Duodenal mucosa (tissue), 2 donors: ENCODE data around the gene PLEKHG1.
A peak's percentile ranks its signal among the peaks of the same experiment; 100 is the strongest.

Experiments
- H3K27ac ChIP-seq: one replicate; pipeline ENCODE4 v1.7.0; 2013; ENCODE audit warnings: low read depth, low read length
- H3K27me3 ChIP-seq, 2 donors: one replicate each; pipeline ENCODE4 v1.7.0; 2013; ENCODE audit warnings: low read length in 2 of 2, control low read depth in 1 of 2; ENCODE audit not compliant: insufficient read depth in 2 of 2, control insufficient read depth in 1 of 2
- H3K36me3 ChIP-seq, 2 donors: one replicate each; pipeline ENCODE4 v1.7.0; 2013; ENCODE audit warnings: low read length in 2 of 2, control low read depth in 1 of 2; ENCODE audit not compliant: insufficient read depth in 2 of 2, control insufficient read depth in 1 of 2
- H3K4me1 ChIP-seq, 2 donors: one replicate each; pipeline ENCODE4 v1.7.0; 2013; ENCODE audit warnings: low read length in 2 of 2, control low read depth in 1 of 2; ENCODE audit not compliant: insufficient read depth in 2 of 2, control insufficient read depth in 1 of 2
- H3K4me3 ChIP-seq, 2 donors: one replicate each; pipeline ENCODE4 v1.7.0; 2013; ENCODE audit warnings: low read length in 2 of 2, low read depth in 1 of 2
- H3K9ac ChIP-seq, 2 donors: one replicate each; pipeline ENCODE4 v1.7.0; 2013; ENCODE audit warnings: low read length in 2 of 2, low read depth in 1 of 2
- H3K9me3 ChIP-seq, 2 donors: one replicate each; pipeline ENCODE4 v1.7.0; 2013; ENCODE audit warnings: low read length in 2 of 2, control low read depth in 1 of 2; ENCODE audit not compliant: control insufficient read depth in 1 of 2

The PLEKHG1 gene

GRCh38 chr6:150587637-150588036, 12.0 kb upstream of the PLEKHG1 start:
- H3K4me3 ChIP-seq = no peak overlapping the region

GRCh38 chr6:150588888-150589499, 10.7 kb upstream of the PLEKHG1 start:
- Histone ChIP-seq H3K4me3 (no peak overlapping the region), H3K27ac (no peak overlapping the region), H3K27me3 (no peaks in the 10 kb centered on the region), H3K4me1 (peaks cover 29 to 32% of the 10 kb centered on the region in 2 donors), H3K9ac (no peak overlapping the region), H3K9me3 (no peaks in the 10 kb centered on the region), H3K36me3 (no peaks in the 10 kb centered on the region)

More at GRCh38 chr6:150587637-150588036, 12.0 kb upstream of the PLEKHG1 start:
- H3K36me3 ChIP-seq = no peaks in the 10 kb centered on the region
- H3K27me3 ChIP-seq = no peaks in the 10 kb centered on the region
- peaks cover 23 to 33% of the 10 kb centered on the region in 2 donors for H3K4me1 ChIP-seq
- H3K9me3 ChIP-seq = no peaks in the 10 kb centered on the region
- no peak overlapping the region for H3K27ac ChIP-seq
- H3K9ac ChIP-seq = no peak overlapping the region

- no peak overlapping the region for H3K27ac ChIP-seq
- no peak overlapping the region for H3K9ac ChIP-seq
- H3K36me3 ChIP-seq = no peaks in the 10 kb centered on the region
- H3K4me1 ChIP-seq = peaks cover 24 to 29% of the 10 kb centered on the region in 2 donors
- no peaks in the 10 kb centered on the region for H3K27me3 ChIP-seq
- H3K4me3 ChIP-seq = no peak overlapping the region
- no peaks in the 10 kb centered on the region for H3K9me3 ChIP-seq
These were observed 9.8 kb upstream of the PLEKHG1 start for GRCh38 chr6:150589852-150590251.

DNA sequence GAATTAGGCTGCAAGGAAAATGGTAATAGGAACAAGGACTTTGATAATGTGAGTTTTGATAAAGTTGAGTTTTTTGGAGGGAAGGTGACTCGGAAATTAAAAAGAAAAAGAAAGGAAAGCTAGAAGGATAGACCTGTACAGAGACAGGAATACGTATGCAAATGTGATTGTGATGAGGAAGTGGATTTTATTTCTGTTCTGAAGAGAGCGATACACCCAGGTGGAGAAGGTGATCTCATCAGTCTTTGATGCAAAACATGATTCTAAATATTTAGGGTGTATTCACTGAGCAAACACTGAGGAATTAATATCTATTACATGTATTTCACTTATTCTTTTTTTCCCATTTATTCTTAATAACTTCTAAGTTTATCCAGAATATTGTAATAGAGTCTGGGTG, 9.2 kb upstream of the PLEKHG1 start:
- Histone ChIP-seq H3K9me3 (no peaks in the 10 kb centered on the region), H3K27me3 (no peaks in the 10 kb centered on the region), H3K4me3 (no peak overlapping the region), H3K9ac (no peak overlapping the region), H3K27ac (no peak overlapping the region), H3K36me3 (no peaks in the 10 kb centered on the region), H3K4me1 (peaks cover 23 to 29% of the 10 kb centered on the region in 2 donors)

GRCh38 chr6:150592377-150592995, 7.2 kb upstream of the PLEKHG1 start:
- H3K4me3 ChIP-seq = peak overlapping the region in 1 of 2 donors; percentile 18
- H3K27ac ChIP-seq = peak overlapping the region; percentile 69
- no peaks in the 10 kb centered on the region for H3K9me3 ChIP-seq
- H3K27me3 ChIP-seq = no peaks in the 10 kb centered on the region
- peaks cover 33 to 45% of the 10 kb centered on the region in 2 donors for H3K4me1 ChIP-seq
- peak overlapping the region in 1 of 2 donors; percentile 36 for H3K9ac ChIP-seq
- H3K36me3 ChIP-seq = no peaks in the 10 kb centered on the region

- Histone ChIP-seq H3K9ac (peak overlapping the region; percentile 15 to 36), H3K4me3 (no peak overlapping the region), H3K9me3 (no peaks in the 10 kb centered on the region), H3K36me3 (no peaks in the 10 kb centered on the region), H3K27me3 (no peaks in the 10 kb centered on the region), H3K4me1 (peaks cover 38 to 50% of the 10 kb centered on the region in 2 donors), H3K27ac (peak overlapping the region; percentile 69)
These were observed 6.6 kb upstream of the PLEKHG1 start for GRCh38 chr6:150593119-150593518.

- Histone ChIP-seq H3K9ac (no peak overlapping the region), H3K9me3 (no peaks in the 10 kb centered on the region), H3K4me3 (no peak overlapping the region), H3K27ac (no peak overlapping the region), H3K4me1 (peaks cover 44 to 54% of the 10 kb centered on the region in 2 donors), H3K36me3 (no peaks in the 10 kb centered on the region), H3K27me3 (no peaks in the 10 kb centered on the region)
These were observed 3.2 kb upstream of the PLEKHG1 start for GRCh38 chr6:150596439-150596838.

- Histone ChIP-seq H3K9ac (peak overlapping the region in 1 of 2 donors; percentile 55), H3K36me3 (no peaks in the 10 kb centered on the region), H3K27ac (no peak overlapping the region), H3K4me1 (peaks cover 34 to 53% of the 10 kb centered on the region in 2 donors), H3K27me3 (no peaks in the 10 kb centered on the region), H3K4me3 (no peak overlapping the region), H3K9me3 (no peaks in the 10 kb centered on the region)
These were observed 1.3 kb upstream of the PLEKHG1 start for GRCh38 chr6:150598401-150598800.

DNA sequence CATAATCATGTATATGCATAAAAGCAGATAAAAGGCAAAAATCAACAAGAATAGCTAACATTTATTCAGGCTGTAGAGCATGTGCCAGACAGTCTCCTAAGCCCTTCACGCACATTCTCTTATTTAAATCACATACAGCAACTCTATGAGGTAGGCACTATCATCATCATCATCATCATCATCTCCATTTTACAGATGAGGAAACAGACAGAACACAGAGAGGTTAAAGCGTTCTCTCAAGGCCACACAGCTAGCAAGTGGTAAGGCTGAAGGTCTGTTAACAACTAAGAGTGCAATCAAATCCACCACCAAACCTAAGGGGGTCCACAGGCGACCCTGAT, 857 bp upstream of the PLEKHG1 start:
- Histone ChIP-seq H3K4me3 (peak overlapping the region; percentile 60 to 77), H3K4me1 (peaks cover 33 to 51% of the 10 kb centered on the region in 2 donors), H3K9ac (peak overlapping the region; percentile 47 to 55), H3K27me3 (no peaks in the 10 kb centered on the region), H3K27ac (no peak overlapping the region), H3K9me3 (no peaks in the 10 kb centered on the region), H3K36me3 (no peaks in the 10 kb centered on the region)

DNA sequence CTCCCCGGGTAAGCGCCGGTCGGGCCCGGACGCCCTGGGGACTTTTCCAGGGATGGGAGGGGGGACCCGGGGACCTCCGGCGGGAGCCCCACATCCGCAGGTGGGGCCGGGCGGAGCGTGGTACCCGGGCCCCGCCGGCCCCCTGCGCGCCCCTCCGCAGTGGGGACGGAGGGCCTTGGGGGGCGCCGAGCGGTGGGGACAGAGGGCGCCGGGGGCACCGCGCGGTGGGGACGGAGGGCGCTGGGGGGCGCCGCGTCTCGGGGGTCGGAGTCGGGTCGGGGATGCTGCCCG, 270 bp downstream of the PLEKHG1 start:
- H3K4me1 ChIP-seq = peaks cover 33 to 51% of the 10 kb centered on the region in 2 donors
- peak overlapping the region; percentile 71 to 77 for H3K4me3 ChIP-seq
- H3K9me3 ChIP-seq = no peaks in the 10 kb centered on the region
- peak overlapping the region; percentile 79 for H3K27ac ChIP-seq
- peak overlapping the region; percentile 47 to 84 for H3K9ac ChIP-seq
- no peaks in the 10 kb centered on the region for H3K27me3 ChIP-seq
- no peaks in the 10 kb centered on the region for H3K36me3 ChIP-seq
